CD14-positive monocyte (primary cell): ENCODE results near the gene MFN1. TPM values are rescaled to one million over a fixed set of nuclear protein-coding genes. Genes with fewer than 3 reads are reported as not detected.

Experiments
- DNase-seq, 3 donors: peaks; one replicate each; pipeline ENCODE4 v3.0.0-alpha.2; 2011 to 2022
- H2AFZ ChIP-seq: 2 replicates; pipeline ENCODE4 v1.6.0; 2012; ENCODE audit warnings: mild to moderate bottlenecking, low read depth, low read length, inconsistent platforms; ENCODE audit not compliant: insufficient read depth, poor library complexity, severe bottlenecking
- H3K27ac ChIP-seq, 2 donors: 1 replicate in 1 of 2; 2 replicates in 1 of 2; pipeline ENCODE4 v1.5.1; 2012 to 2013; ENCODE audit warnings: low read length in 2 of 2, control low read depth in 1 of 2, inconsistent platforms in 1 of 2, low read depth in 1 of 2, mild to moderate bottlenecking in 1 of 2
- H3K27me3 ChIP-seq, 2 donors: one replicate each; pipeline versions ENCODE4 v1.6.0 to v1.6.1; 2011 to 2013; ENCODE audit warnings: low read length in 2 of 2; ENCODE audit not compliant: control insufficient read depth in 2 of 2, insufficient read depth in 2 of 2
- H3K36me3 ChIP-seq, 2 donors: replicated peaks in 1 of 2; 1 replicate in 1 of 2; 2 replicates in 1 of 2; pipeline versions ENCODE4 v1.5.1 to v1.6.1; 2012 to 2013; ENCODE audit warnings: low read length in 2 of 2, control low read depth in 1 of 2, inconsistent platforms in 1 of 2, mild to moderate bottlenecking in 1 of 2; ENCODE audit not compliant: insufficient read depth in 2 of 2, control insufficient read depth in 1 of 2
- H3K4me1 ChIP-seq, 2 donors: 1 replicate in 1 of 2; 2 replicates in 1 of 2; pipeline versions ENCODE4 v1.5.1 to v1.6.1; 2012 to 2013; ENCODE audit warnings: low read length in 2 of 2, control low read depth in 1 of 2, inconsistent platforms in 1 of 2, mild to moderate bottlenecking in 1 of 2, moderate library complexity in 1 of 2; ENCODE audit not compliant: insufficient read depth in 2 of 2, control insufficient read depth in 1 of 2
- H3K4me2 ChIP-seq: replicated peaks from 2 replicates; pipeline ENCODE3; 2012; ENCODE audit warnings: low read length, moderate library complexity, mild to moderate bottlenecking; ENCODE audit not compliant: poor library complexity, severe bottlenecking; ENCODE audit errors: extremely low read depth
- H3K4me3 ChIP-seq, 3 experiments: fragments of 200-600 bp in 1 of 3; sonication (generic) in 1 of 3; replicated peaks in 1 of 3; 1 replicate in 2 of 3; 2 replicates in 1 of 3; pipeline ENCODE4 v1.5.1; 2011 to 2013; ENCODE audit warnings: low read length in 3 of 3, mild to moderate bottlenecking in 3 of 3, control low read depth in 2 of 3, low read depth in 2 of 3, inconsistent platforms in 1 of 3, moderate library complexity in 1 of 3
- H3K79me2 ChIP-seq: 2 replicates; pipeline ENCODE4 v1.6.0; 2012; ENCODE audit warnings: mild to moderate bottlenecking, control low read depth, inconsistent platforms, low read length, moderate library complexity; ENCODE audit not compliant: insufficient read depth
- H3K9ac ChIP-seq: 2 replicates; pipeline ENCODE4 v1.6.0; 2017; ENCODE audit warnings: low read length, mild to moderate bottlenecking; ENCODE audit not compliant: insufficient read depth, poor library complexity, severe bottlenecking
- H3K9me3 ChIP-seq, 2 donors: replicated peaks in 1 of 2; 1 replicate in 1 of 2; 2 replicates in 1 of 2; pipeline versions ENCODE4 v1.5.1 to v1.6.1; 2012 to 2013; ENCODE audit warnings: low read length in 2 of 2, control low read depth in 1 of 2; ENCODE audit not compliant: control insufficient read depth in 1 of 2, insufficient read depth in 1 of 2
- H4K20me1 ChIP-seq: 2 replicates; pipeline ENCODE4 v1.6.0; 2012; ENCODE audit warnings: mild to moderate bottlenecking, low read length, control low read depth, moderate library complexity; ENCODE audit not compliant: insufficient read depth
- H3K27ac Mint-ChIP-seq, 7 donors: one replicate each; pipeline ENCODE4 v1.8.0; 2020; ENCODE audit warnings: mild to moderate bottlenecking in 7 of 7, mixed read lengths in 7 of 7, moderate library complexity in 6 of 7, inconsistent platforms in 2 of 7
- H3K27me3 Mint-ChIP-seq, 3 donors: one replicate each; pipeline ENCODE4 v1.8.0; 2021 to 2022; ENCODE audit warnings: low read depth in 3 of 3, mild to moderate bottlenecking in 3 of 3, mixed read lengths in 3 of 3, moderate library complexity in 3 of 3, inconsistent platforms in 1 of 3
- H3K36me3 Mint-ChIP-seq, 2 donors: one replicate each; pipeline ENCODE4 v1.8.0; 2020; ENCODE audit warnings: mixed read lengths in 2 of 2, inconsistent platforms in 1 of 2, mild to moderate bottlenecking in 1 of 2
- H3K4me1 Mint-ChIP-seq: one replicate; pipeline ENCODE4 v1.8.0; 2020; ENCODE audit warnings: mild to moderate bottlenecking, mixed read lengths
- H3K4me3 Mint-ChIP-seq, 2 donors: one replicate each; pipeline ENCODE4 v1.8.0; 2020; ENCODE audit warnings: mild to moderate bottlenecking in 2 of 2, mixed read lengths in 2 of 2, moderate library complexity in 1 of 2
- H3K9me3 Mint-ChIP-seq, 7 donors: one replicate each; pipeline ENCODE4 v1.8.0; 2020 to 2022; ENCODE audit warnings: mixed read lengths in 7 of 7, mild to moderate bottlenecking in 6 of 7, moderate library complexity in 6 of 7, inconsistent platforms in 2 of 7
- WGBS: methylation state at CpG from one replicate; pipeline ENCODE4 v1.1.5; 2013; ENCODE audit warnings: missing lambda C conversion rate; ENCODE audit not compliant: insufficient coverage; 5-methylcytosine and 5-hydroxymethylcytosine counted together
- intact Hi-C, 2 donors: fragments of 100-400 bp; cut with micrococcal nuclease; formaldehyde crosslinking; loops; one replicate each; pipeline versions ENCODE4 v1.15.0 to v1.15.1; 2023
- polyA plus RNA-seq, 3 donors: library from polyadenylated mRNA; depleted of rRNA in 1 of 3; unstranded in 2 of 3; stranded (reverse) in 1 of 3; fragments of 300-500 nt in 2 of 3; fragments of >200 nt in 1 of 3; fragmentation: Illumina TruSeq in 2 of 3; gene quantifications; 1 replicate in 2 of 3; 2 replicates in 1 of 3; pipeline ENCODE4 v1.2.3, GENCODE V29; 2012 to 2021
- TF ChIP-seq, protein P1 (sequence below): fragments of 200-600 bp; IDR thresholded peaks from one replicate; pipeline ENCODE4 v1.8.0; 2022; ENCODE audit warnings: antibody characterized with exemption, mild to moderate bottlenecking

The MFN1 gene
- polyA plus RNA-seq, 3 donors = 5.6 to 15.2 (median 12.2) TPM

DNA sequence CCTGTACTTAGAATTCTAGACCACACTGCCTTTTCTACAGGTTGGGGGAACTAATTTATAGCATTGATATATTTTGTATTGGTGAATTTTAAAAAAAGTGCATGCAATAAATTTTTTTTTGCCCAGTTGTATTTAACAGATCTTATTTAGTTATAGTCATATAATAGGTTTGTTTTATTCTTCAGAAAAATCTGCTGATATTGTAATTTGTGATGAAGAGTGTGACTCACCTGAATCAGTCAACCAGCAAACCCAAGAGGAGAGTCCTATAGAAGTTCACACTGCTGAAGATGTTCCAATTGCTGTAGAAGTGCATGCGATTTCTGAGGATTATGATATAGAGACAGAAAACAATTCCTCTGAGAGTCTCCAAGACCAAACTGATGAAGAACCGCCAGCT lies 14.4 kb upstream of the MFN1 start:
- Histone ChIP-seq H3K4me2 (no peak overlapping the region), H3K9ac (no peak overlapping the region), H3K9me3 (no peaks in the 10 kb centered on the region), H3K79me2 (no peaks in the 10 kb centered on the region), H3K27ac (no peak overlapping the region), H3K27me3 (no peaks in the 10 kb centered on the region), H2AFZ (no peak overlapping the region), H4K20me1 (no peaks in the 10 kb centered on the region), H3K4me3 (no peak overlapping the region), H3K36me3 (peaks cover 55 to 86% of the 10 kb centered on the region in 2 donors), H3K4me1 (no peaks in the 10 kb centered on the region)
- Mint-ChIP-seq H3K4me3 (no peak overlapping the region), H3K27me3 (no peaks in the 10 kb centered on the region), H3K36me3 (peaks cover 50 to 83% of the 10 kb centered on the region in 2 donors), H3K4me1 (no peaks in the 10 kb centered on the region), H3K9me3 (peaks cover 0 to 2% (median 0%) of the 10 kb centered on the region in 7 donors), H3K27ac (no peak overlapping the region)
- TF ChIP-seq, protein P1, sequence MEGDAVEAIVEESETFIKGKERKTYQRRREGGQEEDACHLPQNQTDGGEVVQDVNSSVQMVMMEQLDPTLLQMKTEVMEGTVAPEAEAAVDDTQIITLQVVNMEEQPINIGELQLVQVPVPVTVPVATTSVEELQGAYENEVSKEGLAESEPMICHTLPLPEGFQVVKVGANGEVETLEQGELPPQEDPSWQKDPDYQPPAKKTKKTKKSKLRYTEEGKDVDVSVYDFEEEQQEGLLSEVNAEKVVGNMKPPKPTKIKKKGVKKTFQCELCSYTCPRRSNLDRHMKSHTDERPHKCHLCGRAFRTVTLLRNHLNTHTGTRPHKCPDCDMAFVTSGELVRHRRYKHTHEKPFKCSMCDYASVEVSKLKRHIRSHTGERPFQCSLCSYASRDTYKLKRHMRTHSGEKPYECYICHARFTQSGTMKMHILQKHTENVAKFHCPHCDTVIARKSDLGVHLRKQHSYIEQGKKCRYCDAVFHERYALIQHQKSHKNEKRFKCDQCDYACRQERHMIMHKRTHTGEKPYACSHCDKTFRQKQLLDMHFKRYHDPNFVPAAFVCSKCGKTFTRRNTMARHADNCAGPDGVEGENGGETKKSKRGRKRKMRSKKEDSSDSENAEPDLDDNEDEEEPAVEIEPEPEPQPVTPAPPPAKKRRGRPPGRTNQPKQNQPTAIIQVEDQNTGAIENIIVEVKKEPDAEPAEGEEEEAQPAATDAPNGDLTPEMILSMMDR = no peak
- DNase-seq = no peak
- intact Hi-C loops = no loop called here
- 92% methylated on average over 2 of the region's 2 CpGs for WGBS

DNA sequence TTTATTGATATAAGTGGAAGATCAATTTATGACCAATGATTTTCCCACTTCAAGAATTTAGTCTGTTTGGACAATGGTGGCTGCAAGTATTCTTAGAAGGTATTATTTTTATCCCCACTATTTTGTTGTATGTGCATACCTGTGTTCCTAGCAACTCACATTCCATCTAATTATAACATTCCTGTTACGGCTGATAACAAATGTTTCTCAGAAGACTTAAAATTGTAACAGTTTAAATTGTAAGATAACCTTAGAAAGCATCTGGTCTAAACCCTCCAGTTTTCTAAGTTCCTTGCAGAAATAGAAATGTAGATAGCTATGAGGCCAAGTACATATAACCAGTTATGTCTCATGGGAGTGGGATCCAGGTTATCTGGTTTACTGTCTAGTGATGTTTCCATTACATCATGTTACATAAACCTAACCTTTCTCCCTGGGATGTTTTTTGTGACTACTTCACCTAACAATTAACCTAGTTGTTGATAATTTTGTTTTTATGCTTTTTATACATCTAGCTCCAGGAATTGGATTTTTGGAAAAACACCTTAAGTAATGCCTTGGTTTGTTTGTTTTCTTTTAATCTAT lies 11.1 kb upstream of the MFN1 start:
- Mint-ChIP-seq H3K36me3 (peaks cover 31 to 53% of the 10 kb centered on the region in 2 donors), H3K27ac (peak overlapping the region in 1 of 7 donors; percentile 45), H3K9me3 (peaks cover 0 to 5% (median 0%) of the 10 kb centered on the region in 7 donors), H3K27me3 (no peaks in the 10 kb centered on the region), H3K4me1 (no peaks in the 10 kb centered on the region), H3K4me3 (no peak overlapping the region)
- Histone ChIP-seq H3K27me3 (no peaks in the 10 kb centered on the region), H3K27ac (no peak overlapping the region), H3K4me3 (no peak overlapping the region), H3K9ac (no peak overlapping the region), H3K4me2 (no peak overlapping the region), H3K36me3 (peaks cover 28 to 53% of the 10 kb centered on the region in 2 donors), H3K4me1 (no peaks in the 10 kb centered on the region), H3K79me2 (no peaks in the 10 kb centered on the region), H3K9me3 (no peaks in the 10 kb centered on the region), H2AFZ (no peak overlapping the region), H4K20me1 (no peaks in the 10 kb centered on the region)
- DNase-seq = no peak
- TF ChIP-seq, protein P1 = no peak
- intact Hi-C loops = no loop called here
- no CpG with 5 or more reads among the region's 1 CpG for WGBS
